Astrocyte (in vitro differentiated cells and primary cell): ENCODE measurements around the gene DOCK2. TPM values are rescaled to one million over a fixed set of nuclear protein-coding genes. Genes with fewer than 3 reads are reported as not detected.

Experiments
- DNase-seq: peaks from one replicate; pipeline ENCODE4 v3.0.0-alpha.2; 2010; ENCODE audit warnings: low read depth
- FAIRE-seq: peaks from 2 replicates; lab custom pipeline; 2011; peaks lifted over from hg19 to GRCh38; lab: Jason Lieb, UNC
- H2AFZ ChIP-seq: 2 replicates; pipeline ENCODE4 v1.6.0; 2012; ENCODE audit warnings: low read depth, low read length, inconsistent platforms
- H3K27ac ChIP-seq: 2 replicates; pipeline ENCODE4 v1.5.1; 2011; ENCODE audit warnings: low read depth, low read length, inconsistent platforms
- H3K27me3 ChIP-seq: 2 replicates; pipeline ENCODE4 v1.6.0; 2011; ENCODE audit warnings: low read length, inconsistent platforms; ENCODE audit not compliant: insufficient read depth
- H3K36me3 ChIP-seq: 2 replicates; pipeline ENCODE4 v1.5.1; 2011; ENCODE audit warnings: low read length, inconsistent platforms; ENCODE audit not compliant: insufficient read depth
- H3K4me1 ChIP-seq: 2 replicates; pipeline ENCODE4 v1.5.1; 2011; ENCODE audit warnings: low read length, inconsistent platforms; ENCODE audit not compliant: insufficient read depth
- H3K4me2 ChIP-seq: 2 replicates; pipeline ENCODE4 v1.6.0; 2012; ENCODE audit warnings: low read length, inconsistent platforms
- H3K4me3 ChIP-seq: 2 replicates; pipeline ENCODE4 v1.5.1; 2011; ENCODE audit warnings: low read depth, mild to moderate bottlenecking, low read length, inconsistent platforms; ENCODE audit not compliant: insufficient read depth
- H3K79me2 ChIP-seq: 2 replicates; pipeline ENCODE4 v1.6.0; 2012; ENCODE audit warnings: mild to moderate bottlenecking, low read length, inconsistent platforms; ENCODE audit not compliant: insufficient read depth
- H3K9ac ChIP-seq: 2 replicates; pipeline ENCODE4 v1.6.0; 2012; ENCODE audit warnings: mild to moderate bottlenecking, low read length, inconsistent platforms
- H3K9me3 ChIP-seq: 2 replicates; pipeline ENCODE4 v1.5.1; 2012; ENCODE audit warnings: low read depth, mild to moderate bottlenecking, low read length, inconsistent platforms; ENCODE audit not compliant: insufficient read depth
- H4K20me1 ChIP-seq: 2 replicates; pipeline ENCODE4 v1.6.0; 2012; ENCODE audit warnings: low read length, inconsistent platforms; ENCODE audit not compliant: insufficient read depth
- H3K27ac Mint-ChIP-seq: one replicate; pipeline ENCODE4 v1.8.0; 2021; ENCODE audit warnings: mild to moderate bottlenecking, mixed read lengths; ENCODE audit not compliant: unreplicated experiment
- H3K27me3 Mint-ChIP-seq: one replicate; pipeline ENCODE4 v1.8.0; 2021; ENCODE audit warnings: low read depth, mixed read lengths; ENCODE audit not compliant: unreplicated experiment
- H3K36me3 Mint-ChIP-seq: one replicate; pipeline ENCODE4 v1.8.0; 2021; ENCODE audit warnings: low read depth, mixed read lengths; ENCODE audit not compliant: unreplicated experiment
- H3K4me1 Mint-ChIP-seq: one replicate; pipeline ENCODE4 v1.8.0; 2021; ENCODE audit warnings: low read depth, mixed read lengths; ENCODE audit not compliant: unreplicated experiment
- H3K4me3 Mint-ChIP-seq: one replicate; pipeline ENCODE4 v1.8.0; 2021; ENCODE audit warnings: mild to moderate bottlenecking, moderate library complexity, mixed read lengths; ENCODE audit not compliant: unreplicated experiment
- H3K9me3 Mint-ChIP-seq: one replicate; pipeline ENCODE4 v1.8.0; 2021; ENCODE audit warnings: mild to moderate bottlenecking, mixed read lengths; ENCODE audit not compliant: unreplicated experiment
- CTCF ChIP-seq: IDR thresholded peaks from 2 replicates; pipeline ENCODE4 v1.5.1; 2011; ENCODE audit warnings: low read depth, mild to moderate bottlenecking, inconsistent platforms, low read length, moderate library complexity; ENCODE audit not compliant: insufficient read depth
- EZH2 ChIP-seq: IDR thresholded peaks from 2 replicates; pipeline ENCODE4 v1.6.1; 2012; ENCODE audit warnings: mild to moderate bottlenecking, low read length, inconsistent platforms; ENCODE audit not compliant: insufficient read depth
- total RNA-seq: library from RNA; stranded (reverse); gene quantifications from 2 replicates; pipeline ENCODE4 v1.2.1, GENCODE V29; 2021

Gene DOCK2
- total RNA-seq, 1 donor from 2014 or later, result 0.66 TPM

- no peak for FAIRE-seq
- Histone ChIP-seq H3K27ac (no peak overlapping the region), H3K4me2 (no peak overlapping the region), H4K20me1 (no peaks in the 10 kb centered on the region), H2AFZ (no peak overlapping the region), H3K27me3 (peaks cover 3% of the 10 kb centered on the region), H3K4me1 (no peaks in the 10 kb centered on the region), H3K4me3 (no peak overlapping the region), H3K9me3 (no peaks in the 10 kb centered on the region), H3K9ac (no peak overlapping the region), H3K79me2 (no peaks in the 10 kb centered on the region), H3K36me3 (no peaks in the 10 kb centered on the region)
- no peaks in the 10 kb centered on the region for H3K36me3 Mint-ChIP-seq
- H3K27me3 Mint-ChIP-seq, result peaks cover 16% of the 10 kb centered on the region
- no peaks in the 10 kb centered on the region for H3K9me3 Mint-ChIP-seq
- H3K4me1 Mint-ChIP-seq, result no peaks in the 10 kb centered on the region
- no peak for DNase-seq
- H3K4me3 Mint-ChIP-seq, result no peak overlapping the region
- TF ChIP-seq CTCF, result no peak
- TF ChIP-seq EZH2, result no peak
- H3K27ac Mint-ChIP-seq, result no peak overlapping the region
These were observed 368.9 kb downstream of the DOCK2 start for GRCh38 chr5:170006021-170006420.

- Histone ChIP-seq H2AFZ (no peak overlapping the region), H3K9ac (no peak overlapping the region), H3K4me2 (no peak overlapping the region), H3K4me3 (no peak overlapping the region), H4K20me1 (no peaks in the 10 kb centered on the region), H3K27me3 (peaks cover 3% of the 10 kb centered on the region), H3K4me1 (no peaks in the 10 kb centered on the region), H3K79me2 (no peaks in the 10 kb centered on the region), H3K27ac (no peak overlapping the region), H3K9me3 (no peaks in the 10 kb centered on the region), H3K36me3 (no peaks in the 10 kb centered on the region)
- TF ChIP-seq EZH2, result no peak
- TF ChIP-seq CTCF, result no peak
- no peaks in the 10 kb centered on the region for H3K36me3 Mint-ChIP-seq
- peaks cover 7% of the 10 kb centered on the region for H3K9me3 Mint-ChIP-seq
- peaks cover 21% of the 10 kb centered on the region for H3K27me3 Mint-ChIP-seq
- DNase-seq (no peak), FAIRE-seq (no peak)
- H3K4me3 Mint-ChIP-seq, result no peak overlapping the region
- H3K27ac Mint-ChIP-seq, result no peak overlapping the region
- H3K4me1 Mint-ChIP-seq, result no peaks in the 10 kb centered on the region
These were observed 371.3 kb downstream of the DOCK2 start for GRCh38 chr5:170008376-170008775.

GRCh38 chr5:170010595-170010994 lies 373.5 kb downstream of the DOCK2 start:
- no peaks in the 10 kb centered on the region for H3K36me3 Mint-ChIP-seq
- FAIRE-seq, result no peak
- H3K27ac Mint-ChIP-seq, result no peak overlapping the region
- no peak overlapping the region for H3K4me3 Mint-ChIP-seq
- Histone ChIP-seq H3K4me3 (no peak overlapping the region), H3K79me2 (no peaks in the 10 kb centered on the region), H3K9me3 (no peaks in the 10 kb centered on the region), H3K4me2 (no peak overlapping the region), H3K9ac (no peak overlapping the region), H3K36me3 (no peaks in the 10 kb centered on the region), H2AFZ (no peak overlapping the region), H4K20me1 (no peaks in the 10 kb centered on the region), H3K27ac (no peak overlapping the region), H3K4me1 (no peaks in the 10 kb centered on the region), H3K27me3 (peaks cover 12% of the 10 kb centered on the region)
- no peaks in the 10 kb centered on the region for H3K4me1 Mint-ChIP-seq
- peaks cover 7% of the 10 kb centered on the region for H3K9me3 Mint-ChIP-seq
- DNase-seq, result no peak
- TF ChIP-seq EZH2 (no peak), CTCF (no peak)
- H3K27me3 Mint-ChIP-seq, result peaks cover 26% of the 10 kb centered on the region
